ENCODE data around the gene GRIN1.

GRCh38 chr9:137199411-137200121 lies 60.6 kb downstream of the GRIN1 start:
- no peak for TF ChIP-seq CTCF (conservative IDR thresholded peaks at IDR 0.05; ENCODE audit: low read depth, low read length)
- no peak for TF ChIP-seq EZH2 (IDR thresholded peaks at IDR 0.05; ENCODE audit: borderline replicate concordance, low read depth, low read length, poor library complexity, severe bottlenecking)

All from A673 (cell line).